Small intestine (tissue), 7 donors: ENCODE results near the gene PANK4. TPM values are rescaled to one million over a fixed set of nuclear protein-coding genes. Genes with fewer than 3 reads are reported as not detected.

Source experiments
- DNase-seq, 2 donors: peaks; one replicate each; pipeline versions ENCODE4 v3.0.0 to v3.0.0-alpha.2; 2013
- FAIRE-seq: peaks from 2 replicates; lab custom pipeline; 2012; peaks lifted over from hg19 to GRCh38; lab: Jason Lieb, UNC
- H3K27ac ChIP-seq, 3 donors: one replicate each; pipeline ENCODE4 v1.5.1; 2013; ENCODE audit warnings: low read length in 2 of 3, mild to moderate bottlenecking in 2 of 3, control low read depth in 1 of 3, inconsistent platforms in 1 of 3, low read depth in 1 of 3, moderate library complexity in 1 of 3
- H3K27me3 ChIP-seq, 3 donors: one replicate each; pipeline ENCODE4 v1.6.1; 2013; ENCODE audit warnings: low read length in 3 of 3, inconsistent platforms in 1 of 3; ENCODE audit not compliant: control insufficient read depth in 3 of 3, insufficient read depth in 3 of 3
- H3K36me3 ChIP-seq, 3 donors: one replicate each; pipeline ENCODE4 v1.6.1; 2013; ENCODE audit warnings: low read length in 3 of 3, inconsistent platforms in 1 of 3, low read depth in 1 of 3, mild to moderate bottlenecking in 1 of 3, moderate library complexity in 1 of 3; ENCODE audit not compliant: control insufficient read depth in 3 of 3, insufficient read depth in 2 of 3
- H3K4me1 ChIP-seq, 3 donors: one replicate each; pipeline ENCODE4 v1.6.1; 2013; ENCODE audit warnings: low read length in 2 of 3, inconsistent platforms in 1 of 3, low read depth in 1 of 3, mild to moderate bottlenecking in 1 of 3, moderate library complexity in 1 of 3; ENCODE audit not compliant: control insufficient read depth in 3 of 3, insufficient read depth in 2 of 3
- H3K4me3 ChIP-seq, 3 donors: one replicate each; pipeline ENCODE4 v1.5.1; 2013; ENCODE audit warnings: low read length in 3 of 3, control low read depth in 1 of 3, inconsistent platforms in 1 of 3, low read depth in 1 of 3, mild to moderate bottlenecking in 1 of 3, moderate library complexity in 1 of 3
- H3K9me3 ChIP-seq, 2 donors: one replicate each; pipeline ENCODE4 v1.6.1; 2013; ENCODE audit warnings: low read depth in 1 of 2, low read length in 1 of 2; ENCODE audit not compliant: control insufficient read depth in 2 of 2, insufficient read depth in 1 of 2
- WGBS, 3 donors: extraction: QIAGEN DNeasy Blood & Tissue Kit; methylation state at CpG; one replicate each; pipeline ENCODE4 v1.1.7; 2013; 5-methylcytosine and 5-hydroxymethylcytosine counted together
- polyA plus RNA-seq, 4 donors: library from polyadenylated mRNA; stranded (reverse) in 3 of 4; unstranded in 1 of 4; fragments of 200-250 nt in 3 of 4; fragments of 120-200 nt in 1 of 4; gene quantifications; one replicate each; pipeline versions ENCODE4 v1.2.1 to v1.2.3, GENCODE V29; 2013
- donor health status: healthy with polysubstance abuse.
- donor health status: control.
- donor health status: control.
- donor health status: Bipolar disorder and iron deficiency.
- donor health status: healthy.

PANK4 gene
- polyA plus RNA-seq, 4 donors, result 14.8 to 21.7 (median 18.8) TPM

DNA sequence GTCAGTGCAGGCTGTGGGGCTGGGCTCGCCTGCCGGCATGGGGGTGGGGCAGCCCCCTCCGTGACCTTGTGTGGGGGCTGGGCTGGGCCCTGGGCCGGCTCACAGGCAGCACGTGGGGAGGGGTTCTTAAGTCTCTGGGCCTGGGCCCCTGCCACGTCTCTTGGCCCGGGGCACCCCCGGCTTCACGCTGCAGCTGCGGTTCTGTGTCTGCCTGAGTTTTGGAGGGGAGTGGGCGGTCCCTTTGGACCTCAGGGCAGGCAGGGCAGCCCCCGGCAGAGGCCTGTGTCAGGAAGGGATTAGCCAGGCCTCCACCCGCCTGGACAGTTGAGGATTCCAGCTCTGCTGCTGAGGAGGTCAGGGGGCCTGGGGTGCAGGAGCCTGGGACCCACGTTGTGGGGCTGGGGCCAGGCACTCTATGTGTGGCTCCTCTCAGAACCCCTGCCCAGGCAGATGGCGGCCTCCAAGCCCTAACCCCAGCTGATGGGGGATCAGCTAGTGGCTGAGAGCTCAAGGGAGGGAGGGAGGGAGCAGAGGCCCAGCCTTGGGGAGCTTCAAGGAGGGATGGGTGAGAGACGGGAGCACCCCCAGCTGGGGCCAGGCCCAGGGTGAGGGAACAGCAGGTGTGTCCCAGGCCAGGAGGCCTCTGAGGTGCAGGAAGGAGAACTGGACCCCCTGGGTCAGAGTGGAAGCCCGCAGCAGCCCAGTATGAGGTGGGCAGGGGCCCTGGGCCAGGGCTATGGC lies 52.1 kb downstream of the PANK4 start:
- no peak for DNase-seq
- Histone ChIP-seq H3K27me3 (peaks cover 0 to 2% (median 0%) of the 10 kb centered on the region in 3 donors), H3K9me3 (no peaks in the 10 kb centered on the region), H3K36me3 (no peaks in the 10 kb centered on the region), H3K27ac (no peak overlapping the region), H3K4me1 (peaks cover 0 to 26% (median 4%) of the 10 kb centered on the region in 3 donors), H3K4me3 (no peak overlapping the region)
- FAIRE-seq, result no peak
- WGBS, 3 donors, result 47 to 62% (median 51%) methylated on average over 13 to 17 of the region's 17 CpGs

DNA sequence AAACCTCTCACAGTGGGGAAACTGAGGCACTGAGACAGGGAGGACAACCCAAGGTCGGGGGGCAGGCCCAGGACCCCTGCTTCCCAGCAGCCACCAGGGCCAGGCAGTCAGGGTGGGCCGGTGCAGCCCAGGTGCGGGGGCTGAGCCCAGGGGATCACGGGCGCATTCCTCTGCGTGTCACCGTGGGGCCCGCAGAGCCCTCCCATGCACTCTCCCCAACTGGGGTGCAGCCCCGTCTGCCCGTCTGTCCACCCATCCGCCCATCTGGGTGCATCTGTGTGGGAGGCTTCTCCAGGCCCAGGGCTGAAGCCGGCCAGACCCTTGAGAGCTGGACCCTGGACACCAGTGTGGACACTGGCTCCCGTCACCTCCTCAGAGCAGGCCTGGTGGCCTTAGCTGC lies 53.2 kb downstream of the PANK4 start:
- Histone ChIP-seq H3K4me3 (no peak overlapping the region), H3K27me3 (peaks cover 0 to 10% (median 2%) of the 10 kb centered on the region in 3 donors), H3K27ac (no peak overlapping the region), H3K9me3 (no peaks in the 10 kb centered on the region), H3K36me3 (no peaks in the 10 kb centered on the region), H3K4me1 (peaks cover 0 to 19% (median 4%) of the 10 kb centered on the region in 3 donors)
- DNase-seq (no peak), FAIRE-seq (no peak)
- 79 to 88% (median 80%) methylated on average over 8 to 13 of the region's 13 CpGs for WGBS, 3 donors

DNA sequence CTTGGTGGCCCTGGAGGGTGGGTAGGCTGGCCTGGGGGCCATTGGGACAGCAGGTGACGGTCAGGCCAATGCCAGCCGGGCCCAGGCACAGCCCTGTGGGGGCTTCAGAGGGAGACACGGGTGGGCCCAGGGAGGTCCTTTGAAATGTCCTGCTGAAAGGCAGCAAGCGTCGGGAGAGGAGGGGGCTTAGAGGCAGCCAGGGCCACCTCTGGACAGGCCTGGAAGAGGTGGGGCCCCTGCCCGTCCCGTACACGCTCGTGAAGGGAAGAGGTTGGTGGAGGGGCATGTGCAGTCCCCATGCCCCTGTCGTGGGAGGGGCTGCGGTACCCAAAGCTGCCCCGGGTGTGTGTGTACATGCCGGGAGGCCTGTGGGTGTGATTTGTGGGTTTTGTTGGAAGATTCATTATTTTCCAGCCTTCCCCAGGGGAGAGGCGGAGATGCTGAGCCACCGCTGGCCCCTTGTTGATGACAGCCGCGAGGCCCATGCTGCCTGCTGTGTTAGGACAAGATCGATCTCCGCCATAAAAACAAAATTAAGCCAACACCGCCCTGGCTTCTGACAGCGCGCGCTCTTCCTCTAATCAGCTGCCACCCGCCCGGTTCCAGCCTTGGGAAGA lies 53.7 kb downstream of the PANK4 start:
- no peak for FAIRE-seq

DNA sequence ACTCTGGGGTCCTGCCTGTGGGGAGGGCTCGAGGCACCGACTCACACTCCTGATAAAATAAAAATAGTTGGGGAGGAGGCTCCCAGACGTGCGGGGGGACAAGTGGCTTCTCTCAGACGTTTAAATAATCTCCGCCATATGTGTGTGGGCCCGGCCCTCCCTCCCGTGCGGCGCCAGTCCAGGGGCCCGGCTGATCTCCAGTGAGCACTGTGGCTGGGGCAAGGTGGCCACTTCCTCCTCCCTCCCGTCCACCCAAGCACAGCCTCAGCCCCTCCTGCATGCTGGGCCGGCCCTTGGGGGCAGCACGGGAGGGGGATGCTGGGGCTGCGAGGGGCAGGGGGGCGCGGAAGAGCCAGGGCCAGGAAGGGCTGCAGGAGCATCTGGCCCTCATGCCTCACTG lies 54.3 kb downstream of the PANK4 start:
- FAIRE-seq, result no peak
- Histone ChIP-seq H3K9me3 (no peaks in the 10 kb centered on the region), H3K27me3 (peaks cover 0 to 15% (median 2%) of the 10 kb centered on the region in 3 donors)

More for the DNA sequence above, 53.7 kb downstream of the PANK4 start:
- 63 to 73% (median 64%) methylated on average over 24 to 25 of the region's 25 CpGs for WGBS, 3 donors
- H3K27ac ChIP-seq, result no peak overlapping the region
- peaks cover 0 to 13% (median 2%) of the 10 kb centered on the region in 3 donors for H3K27me3 ChIP-seq
- peaks cover 0 to 14% (median 3%) of the 10 kb centered on the region in 3 donors for H3K4me1 ChIP-seq
- no peaks in the 10 kb centered on the region for H3K9me3 ChIP-seq
- no peak overlapping the region for H3K4me3 ChIP-seq
- DNase-seq, result no peak
- no peaks in the 10 kb centered on the region for H3K36me3 ChIP-seq

DNA sequence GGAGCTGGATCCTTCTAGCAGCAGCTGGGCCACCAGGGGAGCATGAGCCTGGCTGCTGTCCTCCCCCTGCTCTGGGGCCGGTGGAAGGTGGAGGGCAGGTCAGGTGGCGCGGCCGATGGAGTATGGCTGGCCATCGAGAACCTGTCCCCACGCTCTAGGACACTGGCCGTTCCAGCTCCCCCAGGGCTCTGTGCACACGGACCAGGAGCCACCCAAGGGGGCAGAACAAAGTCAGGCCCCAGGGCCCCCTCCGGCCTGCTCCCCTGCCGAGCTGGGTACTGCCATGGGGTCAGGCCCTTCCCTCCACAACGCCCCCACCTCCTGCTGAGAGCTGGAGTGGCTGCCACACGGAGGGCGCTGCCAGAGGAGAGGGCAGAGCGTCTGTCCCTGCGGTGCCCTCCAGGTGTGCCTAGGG lies 54.8 kb downstream of the PANK4 start:
- Histone ChIP-seq H3K4me3 (no peak overlapping the region), H3K36me3 (no peaks in the 10 kb centered on the region), H3K9me3 (no peaks in the 10 kb centered on the region), H3K27ac (no peak overlapping the region), H3K27me3 (peaks cover 0 to 17% (median 2%) of the 10 kb centered on the region in 3 donors), H3K4me1 (peaks cover 0 to 7% (median 0%) of the 10 kb centered on the region in 3 donors)
- DNase-seq (no peak), FAIRE-seq (no peak)
- WGBS, 3 donors, result 77 to 83% (median 78%) methylated on average over 14 to 15 of the region's 15 CpGs

More for the DNA sequence above, 54.3 kb downstream of the PANK4 start:
- WGBS, 3 donors, result 52 to 62% (median 56%) methylated on average over 16 to 17 of the region's 17 CpGs
- H3K4me3 ChIP-seq, result no peak overlapping the region
- peaks cover 0 to 8% (median 0%) of the 10 kb centered on the region in 3 donors for H3K4me1 ChIP-seq
- no peak for DNase-seq
- H3K27ac ChIP-seq, result no peak overlapping the region
- no peaks in the 10 kb centered on the region for H3K36me3 ChIP-seq

- no peaks in the 10 kb centered on the region for H3K9me3 ChIP-seq
- H3K4me3 ChIP-seq, result no peak overlapping the region
- no peaks in the 10 kb centered on the region for H3K36me3 ChIP-seq
- H3K27ac ChIP-seq, result no peak overlapping the region
- H3K27me3 ChIP-seq, result peaks cover 0 to 18% (median 4%) of the 10 kb centered on the region in 3 donors
- 69 to 85% (median 73%) methylated on average over 7 of the region's 7 CpGs for WGBS, 3 donors
- peaks cover 0 to 7% (median 0%) of the 10 kb centered on the region in 3 donors for H3K4me1 ChIP-seq
- DNase-seq (no peak), FAIRE-seq (no peak)
Measured at GRCh38 chr1:2471159-2471471, 55.3 kb downstream of the PANK4 start.

GRCh38 chr1:2470290-2471158 lies 55.9 kb downstream of the PANK4 start:
- Histone ChIP-seq H3K27ac (no peak overlapping the region), H3K4me1 (peaks cover 0 to 7% (median 0%) of the 10 kb centered on the region in 3 donors), H3K9me3 (no peaks in the 10 kb centered on the region), H3K36me3 (no peaks in the 10 kb centered on the region), H3K27me3 (peaks cover 0 to 21% (median 9%) of the 10 kb centered on the region in 3 donors), H3K4me3 (no peak overlapping the region)
- FAIRE-seq (no peak), DNase-seq (no peak)
- WGBS, 3 donors, result 28 to 36% (median 36%) methylated on average over 26 to 27 of the region's 27 CpGs
